Astrocyte (in vitro differentiated cells and primary cell): ENCODE data around the gene CACNA1E. TPM values are rescaled to one million over a fixed set of nuclear protein-coding genes. Genes with fewer than 3 reads are reported as not detected.

ENCODE experiments used
- DNase-seq: peaks from one replicate; pipeline ENCODE4 v3.0.0-alpha.2; 2010; ENCODE audit warnings: low read depth
- FAIRE-seq: peaks from 2 replicates; lab custom pipeline; 2011; peaks lifted over from hg19 to GRCh38; lab: Jason Lieb, UNC
- H2AFZ ChIP-seq: 2 replicates; pipeline ENCODE4 v1.6.0; 2012; ENCODE audit warnings: low read depth, low read length, inconsistent platforms
- H3K27ac ChIP-seq: 2 replicates; pipeline ENCODE4 v1.5.1; 2011; ENCODE audit warnings: low read depth, low read length, inconsistent platforms
- H3K27me3 ChIP-seq: 2 replicates; pipeline ENCODE4 v1.6.0; 2011; ENCODE audit warnings: low read length, inconsistent platforms; ENCODE audit not compliant: insufficient read depth
- H3K36me3 ChIP-seq: 2 replicates; pipeline ENCODE4 v1.5.1; 2011; ENCODE audit warnings: low read length, inconsistent platforms; ENCODE audit not compliant: insufficient read depth
- H3K4me1 ChIP-seq: 2 replicates; pipeline ENCODE4 v1.5.1; 2011; ENCODE audit warnings: low read length, inconsistent platforms; ENCODE audit not compliant: insufficient read depth
- H3K4me2 ChIP-seq: 2 replicates; pipeline ENCODE4 v1.6.0; 2012; ENCODE audit warnings: low read length, inconsistent platforms
- H3K4me3 ChIP-seq: 2 replicates; pipeline ENCODE4 v1.5.1; 2011; ENCODE audit warnings: low read depth, mild to moderate bottlenecking, low read length, inconsistent platforms; ENCODE audit not compliant: insufficient read depth
- H3K79me2 ChIP-seq: 2 replicates; pipeline ENCODE4 v1.6.0; 2012; ENCODE audit warnings: mild to moderate bottlenecking, low read length, inconsistent platforms; ENCODE audit not compliant: insufficient read depth
- H3K9ac ChIP-seq: 2 replicates; pipeline ENCODE4 v1.6.0; 2012; ENCODE audit warnings: mild to moderate bottlenecking, low read length, inconsistent platforms
- H3K9me3 ChIP-seq: 2 replicates; pipeline ENCODE4 v1.5.1; 2012; ENCODE audit warnings: low read depth, mild to moderate bottlenecking, low read length, inconsistent platforms; ENCODE audit not compliant: insufficient read depth
- H4K20me1 ChIP-seq: 2 replicates; pipeline ENCODE4 v1.6.0; 2012; ENCODE audit warnings: low read length, inconsistent platforms; ENCODE audit not compliant: insufficient read depth
- H3K27ac Mint-ChIP-seq: one replicate; pipeline ENCODE4 v1.8.0; 2021; ENCODE audit warnings: mild to moderate bottlenecking, mixed read lengths; ENCODE audit not compliant: unreplicated experiment
- H3K27me3 Mint-ChIP-seq: one replicate; pipeline ENCODE4 v1.8.0; 2021; ENCODE audit warnings: low read depth, mixed read lengths; ENCODE audit not compliant: unreplicated experiment
- H3K36me3 Mint-ChIP-seq: one replicate; pipeline ENCODE4 v1.8.0; 2021; ENCODE audit warnings: low read depth, mixed read lengths; ENCODE audit not compliant: unreplicated experiment
- H3K4me1 Mint-ChIP-seq: one replicate; pipeline ENCODE4 v1.8.0; 2021; ENCODE audit warnings: low read depth, mixed read lengths; ENCODE audit not compliant: unreplicated experiment
- H3K4me3 Mint-ChIP-seq: one replicate; pipeline ENCODE4 v1.8.0; 2021; ENCODE audit warnings: mild to moderate bottlenecking, moderate library complexity, mixed read lengths; ENCODE audit not compliant: unreplicated experiment
- H3K9me3 Mint-ChIP-seq: one replicate; pipeline ENCODE4 v1.8.0; 2021; ENCODE audit warnings: mild to moderate bottlenecking, mixed read lengths; ENCODE audit not compliant: unreplicated experiment
- CTCF ChIP-seq: IDR thresholded peaks from 2 replicates; pipeline ENCODE4 v1.5.1; 2011; ENCODE audit warnings: low read depth, mild to moderate bottlenecking, inconsistent platforms, low read length, moderate library complexity; ENCODE audit not compliant: insufficient read depth
- EZH2 ChIP-seq: IDR thresholded peaks from 2 replicates; pipeline ENCODE4 v1.6.1; 2012; ENCODE audit warnings: mild to moderate bottlenecking, low read length, inconsistent platforms; ENCODE audit not compliant: insufficient read depth
- total RNA-seq: library from RNA; stranded (reverse); gene quantifications from 2 replicates; pipeline ENCODE4 v1.2.1, GENCODE V29; 2021

CACNA1E gene
- total RNA-seq, 1 donor from 2014 or later: 0.07 TPM

- TF ChIP-seq EZH2: no peak
- no peak for TF ChIP-seq CTCF
- Histone ChIP-seq H4K20me1 (no peaks in the 10 kb centered on the region), H3K9me3 (no peaks in the 10 kb centered on the region), H3K4me3 (no peak overlapping the region), H3K27ac (no peak overlapping the region), H2AFZ (no peak overlapping the region), H3K79me2 (no peaks in the 10 kb centered on the region), H3K36me3 (no peaks in the 10 kb centered on the region), H3K4me2 (no peak overlapping the region), H3K27me3 (peaks cover under 1% of the 10 kb centered on the region), H3K4me1 (no peaks in the 10 kb centered on the region), H3K9ac (no peak overlapping the region)
- H3K9me3 Mint-ChIP-seq: no peaks in the 10 kb centered on the region
- peaks cover 2% of the 10 kb centered on the region for H3K36me3 Mint-ChIP-seq
- no peak overlapping the region for H3K27ac Mint-ChIP-seq
- H3K4me1 Mint-ChIP-seq: no peaks in the 10 kb centered on the region
- FAIRE-seq (no peak), DNase-seq (no peak)
- peaks cover 40% of the 10 kb centered on the region for H3K27me3 Mint-ChIP-seq
- no peak overlapping the region for H3K4me3 Mint-ChIP-seq
Measured at GRCh38 chr1:181640956-181641355, 157.6 kb downstream of the CACNA1E start.

- Histone ChIP-seq H3K4me2 (no peak overlapping the region), H3K27me3 (peaks cover 3% of the 10 kb centered on the region), H3K27ac (no peak overlapping the region), H3K79me2 (no peaks in the 10 kb centered on the region), H4K20me1 (no peaks in the 10 kb centered on the region), H3K9me3 (no peaks in the 10 kb centered on the region), H2AFZ (no peak overlapping the region), H3K9ac (no peak overlapping the region), H3K4me3 (no peak overlapping the region), H3K36me3 (no peaks in the 10 kb centered on the region), H3K4me1 (no peaks in the 10 kb centered on the region)
- H3K27ac Mint-ChIP-seq: no peak overlapping the region
- no peak for DNase-seq
- no peak overlapping the region for H3K4me3 Mint-ChIP-seq
- peaks cover 2% of the 10 kb centered on the region for H3K36me3 Mint-ChIP-seq
- no peak for TF ChIP-seq CTCF
- TF ChIP-seq EZH2: no peak
- H3K4me1 Mint-ChIP-seq: no peaks in the 10 kb centered on the region
- H3K27me3 Mint-ChIP-seq: peaks cover 46% of the 10 kb centered on the region
- no peaks in the 10 kb centered on the region for H3K9me3 Mint-ChIP-seq
- FAIRE-seq: no peak
Measured at GRCh38 chr1:181643631-181644030, 160.3 kb downstream of the CACNA1E start.

GRCh38 chr1:181645171-181645570 lies 161.9 kb downstream of the CACNA1E start:
- Mint-ChIP-seq H3K9me3 (no peaks in the 10 kb centered on the region), H3K27ac (no peak overlapping the region), H3K4me3 (no peak overlapping the region), H3K27me3 (peaks cover 41% of the 10 kb centered on the region), H3K4me1 (peaks cover under 1% of the 10 kb centered on the region), H3K36me3 (peaks cover 2% of the 10 kb centered on the region)
- FAIRE-seq (no peak), DNase-seq (no peak)
- H3K9ac ChIP-seq: no peak overlapping the region
- H3K36me3 ChIP-seq: no peaks in the 10 kb centered on the region
- no peak overlapping the region for H2AFZ ChIP-seq
- H4K20me1 ChIP-seq: no peaks in the 10 kb centered on the region
- H3K4me3 ChIP-seq: no peak overlapping the region
- no peaks in the 10 kb centered on the region for H3K9me3 ChIP-seq
- H3K4me2 ChIP-seq: no peak overlapping the region
- peaks cover 5% of the 10 kb centered on the region for H3K27me3 ChIP-seq
- no peaks in the 10 kb centered on the region for H3K4me1 ChIP-seq
- no peaks in the 10 kb centered on the region for H3K79me2 ChIP-seq
- no peak for TF ChIP-seq EZH2
- TF ChIP-seq CTCF: no peak
- H3K27ac ChIP-seq: no peak overlapping the region
